Measurements from ENCODE around the gene ZNF668.

DNA sequence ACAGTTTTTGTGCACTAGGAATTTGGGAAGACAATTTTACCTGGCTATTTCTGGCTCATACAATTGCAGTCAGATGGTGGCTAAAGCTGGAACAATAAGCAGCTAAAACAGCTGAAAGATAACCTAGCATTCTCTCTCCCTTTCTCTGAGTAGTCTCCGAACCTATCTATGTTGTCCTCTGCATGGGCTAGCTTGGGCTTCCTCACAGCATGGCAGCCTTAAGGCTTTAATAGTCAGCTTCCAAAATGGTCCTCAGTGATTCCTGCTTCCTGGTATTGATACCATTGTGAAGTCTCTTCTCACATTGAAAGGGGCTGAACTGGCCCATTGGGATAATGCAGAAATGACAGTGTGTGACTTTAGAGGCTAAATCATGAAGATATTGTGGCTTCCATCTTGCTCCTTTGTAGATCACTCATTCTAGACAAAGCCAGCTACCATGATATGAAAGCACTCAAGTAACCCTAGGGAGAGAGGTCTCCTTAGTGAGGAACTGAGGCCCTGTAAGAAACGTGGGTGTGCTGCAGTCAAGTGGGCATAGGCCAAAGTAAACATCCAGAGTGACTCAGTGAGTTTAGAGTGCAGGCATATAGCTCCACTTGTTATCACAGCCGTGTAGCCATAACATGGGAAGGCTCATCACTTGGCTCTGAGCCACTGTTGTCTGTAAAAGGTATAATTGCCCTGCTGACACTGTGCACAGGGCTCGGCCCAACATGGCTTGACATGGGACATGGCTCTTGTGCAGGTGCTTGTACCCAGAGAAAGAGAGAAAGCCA lies 26.0 kb upstream of the ZNF668 start:
- no peak for TF ChIP-seq CTCF (conservative IDR thresholded peaks at IDR 0.05; ENCODE audit: low read depth, low read length)
- no peak for TF ChIP-seq RFX5 (IDR thresholded peaks at IDR 0.05; ENCODE audit: low read depth, low read length)
- no peak for TF ChIP-seq USF2 (IDR thresholded peaks at IDR 0.05; ENCODE audit: low read depth, low read length)
- no peak for TF ChIP-seq CEBPB (IDR thresholded peaks at IDR 0.05; ENCODE audit: low read depth, low read length)
- TF ChIP-seq POLR2A (IDR thresholded peaks at IDR 0.05; ENCODE audit: low read depth, low read length): no peak
- no peak for TF ChIP-seq MXI1 (IDR thresholded peaks at IDR 0.05; ENCODE audit: borderline replicate concordance, low read depth, low read length)

All from IMR-90 (cell line).